Femur (tissue), 1 donor: ENCODE results near the gene PAPPA2.

Experiments
- DNase-seq: peaks from one replicate; pipeline ENCODE4 v3.0.0-alpha.2; 2017

The PAPPA2 gene

DNA sequence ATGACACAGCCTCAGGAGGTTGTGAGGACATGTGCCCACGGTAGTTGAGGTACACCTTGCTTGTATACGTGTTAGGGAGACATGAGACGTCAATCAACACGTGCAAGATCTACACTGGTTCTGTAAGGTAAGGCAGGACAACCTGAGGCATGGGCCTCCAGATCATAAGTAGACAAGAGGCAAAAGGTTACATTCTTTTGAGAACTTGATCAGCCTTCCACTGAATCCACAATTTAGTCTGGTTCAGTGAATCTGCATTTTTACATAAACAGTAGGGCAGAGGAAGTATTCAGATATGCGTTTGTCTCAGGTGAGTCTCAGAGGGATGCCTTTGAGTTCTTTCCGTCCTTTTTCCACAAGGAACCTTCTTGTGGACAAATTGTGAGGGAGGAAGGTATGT is 352.6 kb downstream of the PAPPA2 start:
- no peak for DNase-seq

DNA sequence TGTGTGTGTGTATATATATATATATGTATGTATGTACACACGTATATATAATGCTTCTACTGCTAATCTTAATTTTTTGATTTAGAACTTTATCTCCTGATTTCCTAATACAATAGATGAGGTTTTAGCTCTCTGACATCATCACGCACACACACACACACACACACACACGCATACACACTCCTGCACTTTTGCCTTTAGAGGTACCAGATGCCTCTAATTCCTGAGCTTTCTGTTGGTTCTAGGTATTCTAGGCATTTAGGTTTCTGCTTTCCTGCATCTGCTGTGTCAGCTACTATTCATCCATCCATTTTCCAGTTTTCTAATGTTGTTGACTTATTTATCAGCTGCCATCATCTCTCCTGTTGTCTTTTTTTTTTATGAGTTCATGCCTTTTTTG is 353.3 kb downstream of the PAPPA2 start:
- DNase-seq: no peak

DNA sequence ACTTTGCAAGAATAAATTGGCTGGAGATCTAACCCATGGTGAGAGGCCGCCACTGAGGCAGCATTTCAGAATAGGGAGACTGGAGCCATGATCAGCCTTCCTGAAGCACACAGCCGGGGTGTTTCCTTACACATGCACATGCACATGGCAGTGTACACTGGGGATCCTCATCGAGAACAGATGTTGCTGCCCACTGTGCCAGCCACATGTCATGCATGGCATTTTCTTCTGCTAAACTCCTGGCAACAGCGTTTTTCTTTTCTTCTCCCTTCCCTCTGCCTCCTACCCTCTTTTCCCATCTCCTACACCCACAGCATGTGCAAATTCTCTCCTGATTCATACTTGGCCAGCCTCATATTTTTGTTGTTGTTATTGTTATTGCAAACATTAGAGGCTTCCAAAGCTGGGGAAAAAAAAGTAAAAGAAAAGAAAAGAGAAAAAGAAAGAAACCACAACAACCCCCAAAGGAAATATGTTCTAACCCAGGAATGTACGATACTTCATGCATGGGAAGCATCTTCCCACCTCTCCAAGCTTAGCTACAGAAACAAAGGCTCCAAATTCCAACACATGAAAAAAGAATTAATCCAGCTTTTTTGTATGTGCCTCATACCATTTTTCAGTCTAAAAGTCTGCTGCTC is 357.5 kb downstream of the PAPPA2 start:
- peak; percentile 53 for DNase-seq

DNA sequence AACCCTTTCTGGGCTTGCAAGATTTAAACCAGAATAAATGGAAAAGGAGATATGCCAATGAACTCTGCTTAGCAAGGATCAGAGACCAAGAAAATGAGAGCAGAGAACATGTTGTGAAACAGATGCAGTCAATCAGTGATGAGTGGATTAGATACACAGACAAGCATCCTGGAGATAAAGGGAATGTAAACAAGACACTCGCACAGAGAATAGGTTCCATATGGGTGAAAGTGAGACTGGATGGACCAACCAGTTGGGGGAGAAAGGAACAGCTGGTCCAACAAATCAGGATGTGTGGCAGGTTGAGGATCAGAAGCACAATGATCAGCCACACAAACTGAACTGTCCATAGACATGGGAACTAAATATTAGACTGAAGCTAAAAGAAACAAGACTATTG is 363.3 kb downstream of the PAPPA2 start:
- DNase-seq: no peak

DNA sequence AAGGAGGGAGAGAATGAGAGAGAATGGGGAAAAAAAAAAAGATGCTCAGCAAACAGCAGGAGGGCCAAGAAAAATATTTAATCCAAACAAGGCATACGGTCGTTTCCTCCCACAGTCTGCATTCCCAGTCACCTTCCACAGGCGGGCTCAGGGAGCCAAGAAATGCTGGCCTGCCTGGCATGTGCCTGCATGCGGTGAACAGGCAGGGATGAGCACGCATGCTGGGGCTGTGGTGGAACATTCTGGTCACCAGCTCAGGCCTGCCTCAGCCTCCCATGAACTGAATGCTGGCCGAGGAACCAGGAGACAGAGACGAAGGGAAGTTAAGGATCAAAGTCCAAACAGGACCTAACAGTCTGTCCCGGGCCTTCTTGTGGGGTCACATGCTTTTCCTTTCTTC is 366.3 kb downstream of the PAPPA2 start:
- DNase-seq: peak; percentile 32

DNA sequence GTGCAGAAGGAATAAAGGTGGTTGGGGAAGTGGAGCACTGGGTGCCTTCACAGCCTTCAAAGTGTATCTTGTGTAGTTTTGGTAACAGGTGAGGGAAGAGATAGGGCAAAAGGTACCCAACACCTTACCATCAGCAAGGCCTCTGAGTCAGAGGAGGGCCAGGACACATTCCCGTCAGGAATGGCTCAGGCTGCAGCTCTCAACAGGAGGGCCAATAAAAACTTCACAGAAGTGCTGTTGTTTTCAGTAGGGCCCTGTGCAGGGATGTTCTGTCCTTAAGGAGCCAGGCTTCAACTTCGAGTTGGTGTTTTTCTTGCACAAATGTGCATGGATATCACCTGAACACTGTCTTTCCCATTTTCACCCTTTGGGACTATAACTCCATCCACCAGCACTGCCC is 368.2 kb downstream of the PAPPA2 start:
- DNase-seq: no peak

DNA sequence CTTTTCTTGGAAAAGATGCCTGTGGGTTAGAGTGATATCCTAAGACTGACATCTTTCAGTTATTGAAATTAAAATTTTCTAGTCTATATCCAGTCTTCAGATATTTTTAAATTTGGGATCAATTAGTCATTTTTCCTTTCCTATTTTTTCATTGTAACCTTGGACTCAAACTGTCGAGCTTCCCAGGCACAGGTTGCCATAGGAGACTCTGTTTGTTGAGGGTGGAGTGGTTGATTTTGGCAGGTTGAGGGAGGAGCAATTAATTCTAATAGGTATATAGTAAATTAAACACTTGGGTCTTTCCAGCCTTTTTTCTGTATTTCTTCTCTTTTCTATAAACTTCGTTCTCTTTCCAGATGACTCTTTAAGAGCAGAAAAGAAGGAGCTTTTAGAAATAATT is 374.7 kb downstream of the PAPPA2 start:
- no peak for DNase-seq

DNA sequence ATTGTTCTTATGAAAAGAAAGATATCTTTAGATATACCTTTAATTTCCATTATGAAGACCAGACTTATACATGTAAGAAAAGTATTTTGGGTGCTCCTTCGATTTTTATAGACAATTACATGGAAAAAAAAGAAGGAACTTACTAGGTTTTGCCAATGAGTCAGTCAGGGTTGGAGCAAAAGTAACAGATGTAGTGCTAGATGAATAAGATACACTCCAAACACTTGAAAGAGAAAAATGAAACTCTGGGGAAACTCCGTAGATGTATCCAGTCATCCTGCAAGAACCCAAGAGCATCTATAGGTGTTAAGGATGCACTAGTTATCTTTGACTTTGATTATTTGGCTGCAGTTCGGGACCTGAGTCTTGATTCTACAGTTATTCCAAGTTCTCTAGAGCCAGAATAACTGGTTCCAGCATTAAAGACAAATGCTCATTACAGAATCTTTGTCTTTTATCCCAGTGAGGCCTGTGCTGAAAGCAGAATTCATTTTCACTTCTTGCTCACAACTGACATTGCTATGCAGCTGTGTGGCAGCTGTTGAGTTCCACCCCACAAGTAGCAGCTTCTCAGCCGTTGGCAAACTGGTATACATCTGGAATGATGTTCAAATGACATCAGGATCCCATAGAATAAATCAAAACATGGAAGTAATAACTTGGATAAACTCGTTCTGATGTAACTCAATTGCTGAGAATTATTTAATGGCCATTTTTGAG is 375.5 kb downstream of the PAPPA2 start:
- DNase-seq: no peak

DNA sequence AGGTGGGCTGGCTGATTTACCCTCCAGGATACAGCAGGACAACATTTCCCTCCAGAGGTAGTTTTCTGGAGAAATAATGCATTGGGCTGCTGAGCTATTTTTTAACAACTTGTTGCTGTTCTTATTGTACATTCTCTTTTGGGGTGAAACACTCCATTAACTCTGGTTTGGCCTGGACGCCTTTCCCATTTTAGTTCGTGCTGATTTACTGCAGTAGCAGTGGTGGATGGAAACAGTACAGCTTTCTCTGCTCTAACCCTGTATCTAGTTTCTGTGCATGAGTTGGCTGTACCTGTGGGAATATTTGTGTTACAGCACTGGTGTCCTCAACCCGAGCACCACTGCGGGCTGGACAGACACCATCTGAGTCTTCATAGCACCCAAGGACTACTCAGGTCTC is 376.2 kb downstream of the PAPPA2 start:
- DNase-seq: no peak

DNA sequence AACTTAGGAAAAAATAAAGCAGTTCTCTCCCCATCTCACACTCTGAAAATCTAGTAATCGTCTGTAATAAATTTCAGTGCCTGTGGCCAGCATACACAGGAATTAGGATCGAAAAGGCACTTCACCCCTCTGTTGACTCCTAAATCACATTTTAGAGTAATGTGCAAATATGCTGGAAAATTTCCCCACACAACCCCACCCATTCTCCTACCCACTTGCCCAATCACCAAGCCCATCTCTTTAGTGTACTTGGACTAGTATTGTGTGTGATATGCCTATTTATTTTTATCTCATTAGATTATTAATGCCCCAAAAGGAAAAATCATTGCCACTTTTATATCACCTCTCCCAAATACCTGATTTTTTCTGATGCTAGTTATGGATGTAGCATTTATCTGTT is 378.3 kb downstream of the PAPPA2 start:
- DNase-seq: no peak

DNA sequence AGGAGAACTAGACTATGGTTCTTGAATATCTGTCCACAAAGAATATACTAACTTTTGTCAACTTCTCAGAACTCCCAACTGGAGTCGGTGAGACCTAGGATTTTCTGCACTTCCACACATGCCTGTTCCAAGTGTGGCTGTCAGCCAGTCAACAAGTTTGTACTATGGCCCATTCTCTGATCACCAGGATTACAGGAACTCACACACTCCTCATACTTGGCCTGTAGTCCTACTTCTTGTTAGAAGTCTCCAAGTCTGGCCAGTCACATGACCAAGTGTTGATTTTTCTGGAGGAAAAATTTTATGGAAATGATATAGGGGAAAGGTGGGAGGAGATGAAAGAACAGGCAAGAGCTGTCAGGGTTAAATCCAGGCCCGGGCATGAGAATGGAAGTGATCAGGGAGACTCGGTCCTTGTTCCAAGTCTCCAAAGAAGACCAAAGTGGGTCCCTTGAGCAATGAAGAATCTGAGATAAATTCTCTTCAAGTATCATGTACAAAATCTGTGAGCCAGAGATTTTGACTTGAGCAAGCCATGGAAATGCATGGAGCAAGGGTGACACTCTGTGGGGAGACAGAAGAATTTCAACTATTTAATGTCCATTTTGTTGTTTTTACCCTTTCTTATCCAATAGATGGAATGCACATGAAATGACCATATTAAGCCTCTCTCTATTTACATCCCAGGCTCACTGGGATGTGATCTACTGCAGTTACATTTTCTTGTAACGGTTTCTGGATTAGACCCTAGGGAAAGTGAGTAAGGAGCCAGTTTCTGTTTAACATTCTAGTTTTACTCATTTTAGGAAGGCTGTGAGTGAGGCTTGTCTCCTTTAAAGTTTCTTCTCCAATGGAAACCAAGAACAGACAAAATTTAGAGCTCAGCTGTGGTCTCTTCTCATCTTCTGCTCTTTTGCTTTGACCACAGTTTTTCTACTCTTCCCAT is 380.6 kb downstream of the PAPPA2 start:
- DNase-seq: peak; percentile 80

DNA sequence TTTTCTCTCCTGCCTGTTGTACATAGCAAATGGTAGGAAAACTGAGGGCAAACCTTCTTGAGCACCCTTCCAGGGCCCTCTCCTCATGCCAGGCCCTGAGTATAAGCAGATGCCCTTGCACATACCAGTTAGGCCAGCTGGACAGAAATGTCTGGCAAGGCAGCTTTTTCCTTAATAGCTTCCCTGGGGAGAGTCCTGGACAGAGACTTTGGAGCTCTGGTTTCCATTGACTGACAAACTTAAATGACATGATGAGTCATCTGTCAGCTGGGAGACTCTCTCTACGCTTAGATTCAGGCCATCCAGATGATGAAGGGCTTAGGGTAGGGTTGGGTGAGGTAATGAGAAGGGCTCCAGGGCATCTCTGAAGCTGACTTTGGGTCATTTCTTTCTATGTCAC is 384.1 kb downstream of the PAPPA2 start:
- DNase-seq: no peak

DNA sequence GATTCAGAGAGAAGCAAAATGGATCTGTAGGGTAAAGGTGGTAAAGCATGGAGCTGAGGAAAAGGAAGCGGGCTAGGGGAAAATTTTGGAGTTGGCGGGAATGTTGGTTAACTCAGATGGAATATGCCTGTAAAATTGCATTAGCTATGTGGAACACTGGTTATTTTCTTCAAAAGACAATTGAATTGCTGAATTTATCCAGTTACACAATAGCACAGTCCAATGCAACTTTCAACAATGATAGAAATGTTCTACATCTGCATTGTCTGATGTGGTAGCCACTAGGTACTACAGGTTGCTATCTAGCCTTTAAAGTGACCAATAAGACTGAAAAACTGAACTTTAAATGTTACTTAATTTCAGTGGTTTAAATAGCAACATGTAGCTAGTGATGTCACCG is 386.3 kb downstream of the PAPPA2 start:
- DNase-seq: no peak

DNA sequence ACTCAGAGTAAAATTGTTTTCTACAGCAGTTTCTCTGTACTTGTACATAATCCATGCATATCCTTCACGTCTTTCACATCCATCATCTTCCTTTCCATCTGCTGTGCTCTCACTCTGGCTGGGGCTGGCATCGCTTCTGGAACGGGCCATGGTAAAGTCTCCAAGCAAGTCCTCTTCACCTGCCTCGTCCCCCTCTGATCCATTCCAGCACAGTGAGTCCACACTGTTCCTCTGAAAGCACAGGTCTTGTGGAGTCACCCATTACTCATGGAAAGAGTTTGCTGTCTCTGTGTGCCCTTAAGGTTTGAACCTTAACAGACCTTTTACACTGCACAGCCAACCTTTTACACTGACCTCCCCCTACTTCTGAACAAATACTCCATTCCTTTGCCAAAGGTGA is 387.9 kb downstream of the PAPPA2 start:
- no peak for DNase-seq

DNA sequence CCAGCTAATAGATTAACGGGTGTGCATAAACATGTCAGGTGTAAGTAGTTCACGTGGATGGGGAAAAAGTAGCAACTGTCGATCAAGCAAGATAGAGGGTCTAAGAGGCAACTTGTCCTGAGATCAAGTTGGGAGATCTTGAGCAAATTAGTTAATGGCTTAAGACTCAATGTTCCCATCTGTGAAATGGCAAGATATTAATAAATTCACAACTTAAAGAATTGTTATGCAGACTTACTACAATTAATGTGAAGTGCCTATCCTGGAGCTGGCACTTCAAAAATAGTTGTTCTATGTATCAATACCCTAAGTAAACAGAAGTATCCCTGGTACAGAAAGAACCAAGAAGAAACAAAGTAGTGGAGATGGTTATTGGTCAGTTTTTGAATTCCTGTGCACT is 389.1 kb downstream of the PAPPA2 start:
- DNase-seq: no peak

DNA sequence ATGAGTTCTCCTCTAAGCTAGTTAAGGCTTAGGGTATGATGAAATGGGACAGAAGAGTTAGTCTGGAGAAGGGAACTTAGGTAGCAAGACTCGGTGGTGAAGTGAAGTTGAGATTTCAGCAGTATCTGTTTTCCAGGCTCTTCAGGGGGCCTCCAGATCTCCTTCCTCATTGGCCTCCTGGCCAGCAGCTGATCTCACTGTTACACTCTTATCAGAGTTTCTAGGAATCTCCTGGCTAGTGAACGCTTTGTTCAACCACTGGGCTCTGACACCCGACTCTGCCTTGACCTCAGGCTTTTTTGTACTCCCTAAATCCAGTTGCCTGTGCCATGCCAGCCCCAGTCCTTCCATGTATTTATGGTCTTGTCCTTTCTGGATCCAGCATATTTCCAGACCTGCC is 390.5 kb downstream of the PAPPA2 start:
- no peak for DNase-seq

DNA sequence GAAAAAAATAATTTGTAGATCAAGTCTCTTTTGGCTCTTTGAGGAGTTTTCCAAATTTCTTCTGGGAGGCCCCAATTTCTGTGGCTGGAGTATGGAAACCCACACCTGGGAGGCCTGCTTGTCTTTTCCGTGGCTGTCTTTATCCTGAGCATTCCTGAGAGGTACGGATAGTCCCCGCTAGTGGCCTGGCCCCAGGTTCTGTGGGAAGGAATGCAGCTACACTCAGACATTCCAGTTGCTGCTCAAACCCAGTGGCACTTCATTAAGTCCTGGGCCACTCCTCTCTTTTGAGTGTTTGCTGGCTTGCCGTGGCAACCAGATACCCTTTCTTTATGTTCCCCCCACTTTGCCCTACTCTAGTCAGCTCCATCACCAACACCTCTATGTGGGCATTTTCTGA is 391.1 kb downstream of the PAPPA2 start:
- peak; percentile 35 for DNase-seq

DNA sequence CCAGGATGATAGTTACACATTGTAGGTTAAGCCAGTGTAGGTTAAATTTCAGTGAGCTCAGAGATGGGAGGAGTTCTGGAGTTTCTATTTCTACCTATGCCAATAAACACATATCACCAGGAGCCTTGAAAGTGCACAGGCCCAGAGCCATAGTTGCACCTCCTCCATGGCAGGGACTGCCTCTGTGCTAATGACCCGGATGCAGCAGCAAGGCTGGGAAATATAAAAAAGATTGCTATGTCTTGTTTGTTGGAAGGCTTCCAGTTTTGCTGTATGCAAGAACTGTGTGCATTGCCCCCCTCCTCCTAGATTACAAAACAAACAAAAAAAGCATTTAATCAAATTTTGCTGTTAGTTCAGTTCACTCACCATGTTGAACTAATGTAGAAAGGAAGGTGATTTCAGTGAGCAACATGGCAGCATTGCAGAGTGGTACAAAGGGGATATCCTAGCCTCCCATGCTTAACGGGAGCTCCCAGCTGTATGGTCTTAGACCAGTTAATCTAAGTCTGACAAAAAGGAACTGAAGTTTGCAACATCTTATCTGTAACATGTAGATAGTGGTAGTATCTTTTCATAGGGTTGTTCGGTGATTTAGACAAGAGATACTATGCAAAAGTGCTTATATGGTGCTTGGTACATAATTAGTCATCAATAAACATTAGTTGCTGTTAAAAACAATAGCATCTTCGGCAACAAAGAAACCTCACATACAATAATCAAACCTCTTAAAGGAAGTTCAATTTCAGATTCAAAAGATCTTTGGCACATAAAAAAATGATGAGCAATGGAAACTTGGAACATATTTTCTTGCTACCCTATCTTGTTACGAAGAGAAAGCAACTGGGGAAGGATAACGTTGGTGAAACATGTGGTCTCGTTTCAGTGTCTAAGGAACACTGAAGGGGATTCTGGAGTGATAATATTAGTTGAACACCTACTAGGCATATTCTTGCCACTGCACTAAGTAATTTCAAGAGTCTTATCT is 392.1 kb downstream of the PAPPA2 start:
- DNase-seq: peak; percentile 27

DNA sequence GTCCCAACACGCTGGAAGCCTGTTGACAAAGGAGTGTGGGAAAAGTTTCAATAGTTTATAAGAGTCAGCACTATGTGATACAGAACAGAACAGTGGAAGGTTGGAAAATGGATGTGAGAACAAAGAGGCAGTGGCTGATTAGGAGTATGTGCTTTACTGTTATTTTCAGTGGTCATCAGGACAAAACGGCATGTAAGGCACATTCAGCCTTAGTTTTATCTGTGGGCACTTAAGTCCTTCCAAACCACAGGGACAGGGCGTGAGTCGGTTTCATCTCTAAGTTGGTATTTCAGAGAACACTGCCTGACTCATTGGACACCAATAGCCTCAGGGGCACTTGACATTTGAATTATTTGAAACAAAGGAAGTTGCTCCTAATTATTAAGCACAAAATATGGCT is 394.7 kb downstream of the PAPPA2 start:
- DNase-seq: no peak

DNA sequence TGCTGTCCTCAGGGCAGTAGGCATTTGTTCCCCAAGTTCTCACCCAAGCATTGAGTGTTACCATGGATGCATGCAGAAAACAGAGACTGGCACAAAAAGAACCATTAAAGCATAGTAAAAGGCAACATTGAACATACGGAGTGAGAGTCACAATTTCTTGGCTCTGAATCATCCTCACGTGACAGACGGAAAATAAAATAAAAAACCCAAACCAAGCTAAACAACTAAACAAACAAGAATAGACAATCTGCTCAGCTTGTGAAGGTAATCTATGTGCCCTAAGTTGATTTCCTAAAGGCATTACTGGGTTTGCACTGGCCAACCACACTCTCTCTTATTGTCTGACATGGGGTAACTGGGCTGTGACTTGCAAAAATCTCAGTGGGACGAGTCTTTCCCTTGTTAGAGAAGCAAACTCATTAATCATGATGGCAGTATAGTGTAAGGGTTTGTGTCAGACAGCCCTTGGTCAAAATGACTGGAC is 395.5 kb downstream of the PAPPA2 start:
- DNase-seq: no peak

DNA sequence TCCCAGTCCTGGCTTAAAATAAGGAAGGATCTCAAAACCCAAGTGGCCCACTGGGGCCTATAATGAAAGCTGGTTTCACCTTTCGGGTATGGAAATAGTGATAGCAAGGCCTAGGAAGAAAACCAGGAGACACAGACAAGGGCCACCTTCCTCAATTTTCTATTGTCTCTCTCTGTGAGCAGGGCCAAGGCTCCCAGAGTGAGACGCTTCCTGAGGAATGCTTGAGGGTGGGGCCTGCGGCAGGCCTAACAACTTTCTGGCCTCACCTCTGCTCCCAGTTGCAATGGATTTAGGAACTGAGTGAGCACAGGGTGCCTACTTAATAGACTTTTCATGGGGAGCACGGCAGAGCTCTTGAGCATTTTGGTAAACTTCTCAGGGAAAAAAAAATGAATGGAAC is 400.6 kb downstream of the PAPPA2 start:
- DNase-seq: no peak

DNA sequence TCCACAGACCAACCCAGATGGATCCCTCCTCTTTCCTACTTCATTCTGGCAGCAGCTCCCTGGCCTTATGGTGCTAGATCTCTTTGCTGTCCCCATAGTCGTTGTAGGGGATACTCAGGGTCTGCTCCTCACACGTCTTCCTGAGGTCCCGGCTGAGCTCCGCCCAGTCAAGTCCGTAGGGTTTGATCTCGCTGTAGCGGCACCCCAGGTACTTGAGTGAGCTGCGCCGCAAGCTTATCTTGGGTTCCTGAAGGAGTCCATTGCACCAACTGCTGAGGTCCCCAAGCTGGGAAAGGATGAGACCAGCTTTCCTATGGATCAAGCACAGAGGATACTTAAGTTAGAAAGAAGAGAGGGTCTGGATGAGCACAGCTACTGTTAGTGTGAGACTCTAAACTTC is 401.2 kb downstream of the PAPPA2 start:
- DNase-seq: no peak
